H4 (cell line): ENCODE measurements around the gene BPIFA1. TPM values are rescaled to one million over a fixed set of nuclear protein-coding genes. Genes with fewer than 3 reads are reported as not detected.

Experiments used
- DNase-seq: peaks from one replicate; pipeline ENCODE4 v3.0.0-alpha.2; 2015; ENCODE audit warnings: low spot score
- total RNA-seq: library from RNA; depleted of rRNA; stranded (reverse); fragments of >200 nt; shearing (Covaris generic); gene quantifications from 2 replicates; pipeline ENCODE4 v1.2.3, GENCODE V29; 2014; rRNA removed

Gene BPIFA1
- not detected in 2 replicates for total RNA-seq

DNA sequence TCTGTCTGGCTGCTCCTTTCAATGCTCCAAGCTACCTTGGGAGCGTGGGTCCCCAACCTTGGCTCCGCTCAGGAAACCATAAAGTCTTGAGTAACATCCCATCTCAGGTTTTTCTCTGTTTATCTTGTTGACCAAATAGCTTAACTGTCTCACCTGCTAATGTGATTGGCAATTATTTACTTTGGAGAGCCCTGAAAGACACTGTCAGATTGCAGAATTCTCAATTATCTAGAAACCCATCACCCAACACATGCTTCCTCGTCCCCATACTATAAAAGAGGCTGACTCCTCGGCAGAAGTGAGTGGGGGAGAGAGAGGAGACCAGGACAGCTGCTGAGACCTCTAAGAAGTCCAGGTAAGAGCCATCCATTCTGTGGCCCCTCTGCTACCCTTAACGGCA lies at the start of gene BPIFA1:
BPIFA1 (plus strand) TSS at position 301 of the 400 bp plus-strand sequence. CDS start 1,716 bp downstream, outside the sequence.
- DNase-seq, result no peak

DNA sequence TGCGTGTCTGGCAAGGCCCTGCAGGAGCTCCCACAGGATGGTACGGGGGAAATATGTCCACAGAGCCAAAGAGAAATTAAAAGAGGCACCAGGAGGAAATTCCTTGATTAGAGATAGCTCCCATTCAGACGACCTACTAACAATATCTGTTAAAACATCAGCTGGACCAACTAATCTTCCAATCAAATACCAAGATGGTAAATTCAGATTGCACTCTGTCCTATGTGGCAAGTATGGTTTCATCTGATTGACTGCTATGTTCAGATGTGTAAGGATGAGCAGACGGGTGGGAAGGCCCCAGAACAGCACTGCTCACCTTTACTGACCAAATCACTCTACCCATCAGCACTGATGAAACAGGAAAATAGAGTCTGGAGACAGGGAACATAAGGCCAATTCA lies 48.3 kb upstream of the BPIFA1 start:
- no peak for DNase-seq

DNA sequence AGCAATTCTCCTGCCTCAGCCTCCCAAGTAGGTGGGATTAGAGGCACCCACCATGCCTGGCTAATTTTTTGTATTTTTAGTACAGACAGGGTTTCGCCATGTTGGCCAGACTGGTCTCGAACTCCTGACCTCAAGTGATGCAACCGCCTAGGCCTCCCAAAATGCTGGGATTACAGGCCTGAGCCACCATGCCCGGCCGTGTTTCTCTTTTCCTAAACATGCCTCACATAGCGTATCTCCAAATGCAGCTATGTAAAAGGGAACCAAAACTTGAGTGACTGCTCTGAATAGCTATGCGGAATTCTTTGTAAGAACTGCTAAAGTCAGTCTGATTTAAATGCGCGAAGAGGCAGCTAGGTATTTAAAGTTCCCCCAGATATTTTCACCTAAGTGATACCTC lies 47.4 kb upstream of the BPIFA1 start:
- no peak for DNase-seq

DNA sequence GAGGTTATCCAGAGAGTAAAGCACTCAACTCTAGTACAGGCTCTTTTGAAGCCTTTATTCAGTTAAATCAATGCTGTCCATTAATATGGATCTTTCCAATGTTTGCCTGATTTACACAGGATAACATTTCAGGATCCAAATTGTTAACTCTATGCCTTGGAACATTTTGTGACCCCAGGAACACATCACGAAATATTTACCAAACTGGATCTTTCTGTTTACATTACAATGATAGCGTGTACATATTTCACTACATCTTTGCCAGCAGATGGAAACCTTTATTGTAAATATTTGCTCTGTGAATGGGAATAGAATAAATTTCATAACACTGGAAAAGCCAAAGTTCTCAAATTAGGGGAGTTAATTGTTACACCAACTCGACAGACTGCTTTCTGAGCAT lies 44.3 kb upstream of the BPIFA1 start:
- DNase-seq, result no peak

DNA sequence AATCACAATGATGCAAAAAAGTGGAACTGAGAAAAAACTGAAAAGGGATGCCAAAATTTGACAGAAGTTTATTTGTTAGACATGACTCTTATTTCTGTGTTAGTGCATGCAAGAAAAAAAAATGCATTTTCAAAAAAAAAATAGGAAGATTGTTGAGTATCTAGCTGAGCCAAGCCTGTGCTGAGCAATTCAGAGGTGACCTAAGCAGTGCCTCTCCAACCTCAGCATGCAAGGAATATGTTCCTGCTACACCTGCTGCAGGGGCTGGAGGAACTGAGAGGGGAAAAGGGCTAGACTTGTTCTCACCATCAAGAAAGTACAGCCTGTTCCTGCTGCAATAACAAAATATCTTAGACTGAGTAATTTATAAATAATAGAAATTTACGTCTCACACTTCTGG lies 43.8 kb upstream of the BPIFA1 start:
- no peak for DNase-seq

DNA sequence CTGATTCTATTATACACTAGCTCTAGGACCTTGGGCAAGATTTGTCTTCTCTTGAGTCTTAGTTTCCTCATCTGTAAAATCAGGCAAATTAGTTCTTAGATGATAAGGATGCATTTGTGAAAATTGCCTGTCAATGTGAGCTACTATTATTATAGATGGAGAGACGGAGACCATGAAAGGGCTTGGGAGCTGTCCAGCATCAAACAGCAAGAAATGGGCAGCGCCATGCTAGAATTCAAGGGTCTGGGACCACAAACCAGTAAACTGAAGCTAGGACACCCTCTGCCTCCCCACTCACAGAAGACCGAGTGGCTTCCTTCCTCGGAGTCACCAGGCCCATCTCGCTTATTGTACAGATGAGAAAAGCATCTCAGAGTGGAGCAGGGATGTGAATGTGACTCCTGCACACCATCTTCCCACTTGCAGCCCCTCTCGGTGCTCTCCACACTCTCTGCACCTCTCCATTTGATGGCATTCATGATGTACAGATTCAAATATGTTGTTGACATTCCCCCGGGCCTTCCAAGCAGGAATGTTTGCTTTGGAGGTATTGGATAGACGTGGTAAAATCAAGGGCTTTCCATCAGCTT lies 42.8 kb upstream of the BPIFA1 start:
- no peak for DNase-seq

DNA sequence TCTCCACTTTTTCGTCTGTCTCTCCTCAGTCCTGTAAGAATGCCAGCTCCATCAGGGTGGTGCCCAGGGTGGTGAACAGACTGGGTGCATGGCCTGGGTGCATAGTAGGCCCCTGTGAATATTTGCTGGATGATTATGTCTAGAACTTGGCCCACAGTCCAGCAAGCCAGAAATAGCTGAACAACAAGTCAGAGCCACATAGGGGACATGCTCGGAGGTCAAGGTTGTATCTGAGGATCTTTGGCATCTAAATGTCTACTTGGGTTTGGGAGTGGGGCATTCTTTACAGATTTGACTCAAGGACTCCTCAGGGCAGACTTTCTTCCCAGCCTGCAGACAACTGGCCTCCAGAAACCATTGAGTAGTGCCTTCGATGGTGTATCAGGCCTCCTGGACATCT lies 36.8 kb upstream of the BPIFA1 start:
- DNase-seq, result no peak

DNA sequence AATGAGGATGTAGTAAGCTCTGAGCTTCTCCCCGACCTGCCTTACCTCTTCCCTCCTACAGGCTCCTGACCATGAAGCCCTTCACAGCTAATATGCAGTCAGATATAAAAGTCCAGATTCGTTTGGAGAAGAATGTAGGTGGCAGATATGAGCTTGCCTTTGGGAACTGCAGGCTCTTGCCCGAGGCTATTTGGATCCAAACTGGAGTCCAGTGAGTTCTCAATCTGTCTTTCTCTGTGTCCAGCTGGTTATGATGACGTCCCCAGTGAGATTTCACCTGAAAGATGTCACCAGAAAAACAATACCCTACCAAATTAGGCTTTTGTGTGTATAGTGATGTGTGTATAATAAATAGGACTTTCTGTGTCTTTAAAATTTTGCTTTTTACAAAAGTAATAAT lies 33.3 kb upstream of the BPIFA1 start:
- DNase-seq, result no peak

DNA sequence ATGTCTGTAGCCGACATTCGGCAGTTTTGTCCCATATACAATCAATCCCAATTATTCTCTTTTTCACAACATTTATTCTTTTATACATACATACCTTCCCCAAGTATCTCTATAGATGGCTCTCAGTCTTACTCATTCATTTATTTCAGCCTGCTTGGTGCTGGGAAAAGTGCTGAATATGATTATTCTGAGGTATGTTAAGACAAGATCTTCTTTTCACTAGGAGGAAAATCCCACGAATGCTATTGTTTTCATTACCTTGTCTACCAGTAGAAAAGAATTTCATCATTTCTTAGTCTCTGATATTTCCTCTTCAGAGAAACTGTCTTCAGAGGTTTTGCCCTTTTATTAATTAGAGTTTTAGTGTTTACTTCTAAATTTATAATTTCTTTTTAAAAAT lies 32.4 kb upstream of the BPIFA1 start:
- no peak for DNase-seq

DNA sequence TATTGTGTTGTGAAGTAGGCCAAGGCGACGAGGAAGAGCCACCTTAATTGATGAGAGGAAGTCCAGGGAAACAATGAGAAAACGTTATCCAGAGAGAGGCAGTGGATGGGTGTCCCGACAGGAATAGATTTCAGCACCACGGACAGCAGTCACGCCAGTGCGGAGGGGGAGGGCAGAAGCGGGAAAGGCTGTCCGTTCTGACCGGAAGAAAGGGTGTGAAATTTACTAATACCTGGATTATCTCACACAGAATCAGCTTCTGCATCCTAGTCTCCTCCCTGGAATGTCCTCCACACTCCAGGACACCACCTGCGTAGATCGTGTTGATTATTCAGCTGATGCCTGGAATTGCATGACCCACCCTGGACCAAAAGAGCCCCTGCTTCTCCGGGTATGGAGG lies 26.0 kb upstream of the BPIFA1 start:
- peak; percentile 40 for DNase-seq

DNA sequence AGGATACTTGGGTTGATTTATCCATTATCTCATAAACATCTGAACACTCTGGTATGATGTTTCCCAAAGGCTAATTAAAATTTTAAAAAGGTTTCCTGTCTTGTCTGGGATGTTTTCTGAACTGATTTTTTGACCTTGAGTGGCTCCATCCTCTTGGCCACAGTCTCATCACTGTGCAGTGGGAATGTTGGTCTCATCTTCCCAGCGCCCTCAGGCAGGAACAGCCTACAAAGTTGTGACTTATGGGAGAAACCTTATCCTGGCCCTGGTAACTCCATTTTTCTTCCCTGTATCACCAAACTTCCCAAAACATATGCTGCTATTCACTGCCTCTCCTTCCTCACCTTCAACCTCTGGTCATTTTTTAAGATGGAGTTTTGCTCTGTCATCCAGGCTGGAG lies 25.4 kb upstream of the BPIFA1 start:
- no peak for DNase-seq

DNA sequence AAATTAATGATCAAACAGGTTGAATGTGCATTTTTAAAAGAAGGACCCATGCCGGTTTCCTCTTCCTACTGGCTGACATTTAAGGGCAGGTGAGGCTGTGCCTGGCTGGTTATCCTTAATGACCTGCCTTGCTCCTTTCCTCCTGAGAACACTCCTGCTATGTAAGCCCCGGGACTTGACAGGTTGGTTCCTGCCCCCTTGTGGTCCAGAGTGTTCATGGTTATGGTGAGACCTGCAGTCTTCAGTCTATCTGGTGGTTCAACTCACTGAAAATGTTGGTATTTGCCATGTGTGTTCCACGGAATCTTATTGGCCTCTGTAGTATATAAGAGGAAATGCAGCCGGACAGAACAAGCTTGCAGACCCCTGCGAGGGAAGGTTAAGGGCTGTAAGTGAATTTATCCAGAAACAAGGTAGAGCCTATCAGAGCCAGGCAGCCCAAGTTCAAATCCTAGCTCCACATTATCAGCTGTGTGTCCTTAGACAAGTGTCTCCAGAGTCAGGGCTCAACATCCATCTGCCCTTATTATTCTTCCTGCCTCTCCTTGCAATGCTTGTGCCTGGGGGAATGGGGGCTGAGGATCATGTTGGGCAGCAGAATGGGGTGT lies 23.9 kb upstream of the BPIFA1 start:
- peak; percentile 27 for DNase-seq

DNA sequence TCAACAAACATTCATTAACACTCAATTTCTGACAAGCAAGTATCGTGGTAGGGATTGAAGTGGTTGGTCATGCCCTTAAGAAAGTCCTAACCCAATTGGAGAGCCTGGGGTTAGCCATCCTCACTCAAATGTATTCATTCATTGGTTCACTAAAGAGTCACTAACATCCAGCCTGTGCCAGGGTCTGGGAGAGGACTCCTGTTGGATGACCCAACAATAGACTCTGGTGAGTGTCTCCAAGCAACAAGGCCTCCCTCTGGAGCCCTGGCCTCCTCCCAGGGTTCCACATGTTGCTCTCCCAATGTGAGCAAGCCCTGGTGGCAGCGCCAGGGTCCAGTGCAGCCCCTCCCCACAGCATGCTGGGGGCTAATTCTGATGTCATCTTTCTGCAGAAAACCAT lies 18.7 kb upstream of the BPIFA1 start, which contains the start of gene BPIFA3:
BPIFA3 (plus strand) TSS at position 301 of the 400 bp plus-strand sequence. CDS start 185 bp downstream, outside the sequence.
- no peak for DNase-seq

DNA sequence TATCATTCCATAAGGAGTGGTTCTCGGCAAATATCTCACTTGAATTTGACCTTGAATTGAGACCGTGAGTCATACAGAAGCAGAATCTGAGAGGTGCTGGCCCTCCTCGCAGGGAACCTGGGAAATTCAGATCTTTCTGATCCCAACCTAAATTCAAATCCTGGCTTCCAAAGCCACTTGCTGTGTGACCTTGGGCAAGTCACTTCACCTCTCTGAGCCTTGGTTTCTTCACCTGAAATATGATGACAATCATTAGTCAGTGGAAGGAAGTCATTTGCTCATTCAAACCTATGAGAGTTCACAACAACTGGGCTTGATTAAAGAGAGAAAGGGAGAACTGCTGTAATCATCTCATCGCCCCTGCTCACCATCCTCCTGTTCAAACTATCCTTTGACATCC lies 11.4 kb upstream of the BPIFA1 start:
- no peak for DNase-seq

DNA sequence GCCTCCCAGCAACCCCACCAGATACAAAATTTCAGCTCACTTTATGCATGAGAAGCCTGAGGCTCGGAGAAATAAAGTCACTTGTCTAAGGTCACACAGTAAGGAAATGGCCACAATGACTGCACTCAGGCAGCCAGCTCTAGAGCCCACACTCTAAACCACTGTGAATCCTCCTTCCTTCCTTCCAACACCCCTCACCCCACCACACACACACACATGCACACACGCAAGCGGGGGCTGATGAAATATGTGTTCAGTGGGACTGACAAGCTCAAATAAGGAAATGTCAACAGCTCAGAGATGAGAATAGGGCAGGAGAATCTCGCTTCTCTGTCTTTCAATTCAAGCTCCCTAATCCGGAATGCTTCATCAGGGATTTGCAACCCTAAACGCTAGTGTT lies 6.0 kb upstream of the BPIFA1 start:
- no peak for DNase-seq

DNA sequence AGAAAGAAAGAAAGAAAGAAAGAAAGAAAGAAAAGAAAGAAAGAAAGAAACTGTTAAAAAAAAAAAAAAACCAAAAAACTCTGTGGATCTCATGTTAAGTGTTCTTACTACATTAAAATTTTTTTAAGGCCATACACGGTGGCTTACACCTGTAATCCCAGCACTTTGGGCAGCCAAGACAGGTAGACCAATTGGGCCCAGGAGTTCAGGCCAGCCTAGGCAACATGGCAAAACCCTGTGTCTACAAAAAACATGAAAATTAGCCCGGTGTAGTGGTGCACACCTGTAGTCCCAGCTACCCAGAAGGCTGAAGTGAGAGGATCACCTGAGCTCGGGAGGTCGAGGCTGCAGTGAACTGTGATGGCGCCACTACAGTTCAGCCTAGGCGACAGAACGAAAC lies 4.6 kb upstream of the BPIFA1 start:
- no peak for DNase-seq

DNA sequence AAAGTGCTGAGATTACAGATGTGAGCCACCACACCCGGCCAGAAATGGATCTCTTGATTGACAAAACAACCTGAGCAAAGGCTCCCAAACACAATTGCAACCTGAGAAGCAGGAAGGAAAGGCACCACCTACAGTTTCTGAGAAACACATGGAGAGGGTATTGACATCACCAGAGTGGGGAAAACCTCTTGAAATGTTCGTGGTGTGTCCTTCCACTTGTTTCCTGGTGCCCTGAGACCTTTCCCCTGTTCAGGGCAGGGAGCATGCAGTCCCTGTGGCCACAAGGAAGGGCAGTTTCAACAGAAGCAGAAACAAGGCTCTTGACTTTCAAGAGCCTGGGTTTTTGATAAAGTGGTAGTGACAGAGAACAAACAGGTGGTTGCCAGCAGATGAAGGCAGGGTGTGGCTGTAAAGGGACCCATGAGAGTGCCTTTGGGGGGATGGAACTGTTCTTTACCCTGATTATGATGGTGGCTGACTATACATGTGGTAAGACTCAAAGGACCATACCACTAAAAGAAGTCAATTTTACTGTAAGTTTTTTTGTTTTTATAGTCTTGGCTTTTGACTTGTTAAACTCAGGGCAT lies 3.2 kb upstream of the BPIFA1 start:
- DNase-seq, result no peak

DNA sequence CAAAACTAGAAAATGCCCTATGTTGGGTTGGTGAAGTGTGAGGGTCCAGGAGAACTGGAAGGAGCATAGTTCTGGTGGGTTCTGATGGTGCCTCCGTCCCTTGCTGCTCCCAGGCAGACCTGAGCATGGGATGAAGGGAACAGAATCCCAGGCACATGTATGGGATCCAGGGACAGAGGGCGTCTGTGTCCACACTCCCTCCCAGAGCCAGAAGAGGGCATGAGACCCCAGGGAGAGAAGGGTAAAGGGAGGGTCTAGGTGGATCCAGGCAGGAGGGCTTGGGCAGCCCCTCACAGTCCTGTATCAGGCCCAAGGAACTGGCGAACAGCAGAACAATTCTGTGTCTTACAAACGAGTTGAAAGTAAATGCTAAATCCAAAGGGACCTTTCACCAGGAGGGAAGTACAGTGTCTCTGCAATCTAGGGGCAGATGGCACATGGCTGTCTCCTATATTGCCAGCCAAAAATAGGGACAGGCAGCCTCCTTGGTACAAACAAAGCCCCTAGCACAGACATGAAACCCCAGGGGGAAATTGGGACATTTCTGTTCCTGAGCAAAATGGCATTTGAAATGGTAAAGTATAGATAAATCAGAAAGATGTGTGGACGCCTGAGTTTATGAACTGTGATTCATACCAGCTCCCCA lies 2.5 kb upstream of the BPIFA1 start:
- DNase-seq, result no peak

DNA sequence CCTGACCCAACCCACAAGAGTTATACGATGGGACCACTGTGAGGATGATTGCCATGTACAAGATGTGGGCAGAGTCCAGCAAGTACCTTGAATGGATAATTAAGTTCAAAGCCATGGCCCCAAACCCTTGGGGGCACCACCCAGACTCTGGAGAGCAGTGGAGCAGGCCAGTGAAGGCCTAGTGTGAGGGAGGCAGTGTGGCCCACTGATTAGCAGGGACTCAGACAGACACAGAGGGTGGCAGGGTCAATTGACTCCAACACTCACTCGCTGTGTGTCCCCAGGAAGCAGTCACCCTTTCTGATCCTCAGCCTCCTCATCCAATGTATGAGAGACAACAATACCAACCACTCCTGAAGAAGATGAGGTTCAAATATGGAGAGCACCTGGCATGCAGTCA lies 1.7 kb upstream of the BPIFA1 start:
- no peak for DNase-seq

DNA sequence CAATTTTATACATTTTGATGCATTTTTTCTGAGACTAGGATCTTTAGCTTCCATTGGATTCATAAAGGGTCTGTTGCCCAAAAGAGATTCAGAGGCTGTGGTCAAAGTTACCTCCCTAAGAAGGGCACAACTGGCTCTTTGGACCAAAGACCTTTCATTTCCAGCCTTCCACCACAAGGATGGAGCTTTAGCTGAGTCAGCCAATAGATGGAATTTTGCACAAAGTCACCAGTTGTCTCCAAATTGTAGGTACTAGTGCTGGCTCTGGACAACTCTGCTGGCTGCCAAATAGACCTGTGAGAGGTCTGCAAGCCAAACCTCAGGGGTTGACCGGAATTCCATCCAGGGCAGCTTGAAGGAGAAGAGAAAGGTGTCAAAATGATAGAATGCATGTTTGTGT lies 555 bp downstream of the BPIFA1 start:
- no peak for DNase-seq

DNA sequence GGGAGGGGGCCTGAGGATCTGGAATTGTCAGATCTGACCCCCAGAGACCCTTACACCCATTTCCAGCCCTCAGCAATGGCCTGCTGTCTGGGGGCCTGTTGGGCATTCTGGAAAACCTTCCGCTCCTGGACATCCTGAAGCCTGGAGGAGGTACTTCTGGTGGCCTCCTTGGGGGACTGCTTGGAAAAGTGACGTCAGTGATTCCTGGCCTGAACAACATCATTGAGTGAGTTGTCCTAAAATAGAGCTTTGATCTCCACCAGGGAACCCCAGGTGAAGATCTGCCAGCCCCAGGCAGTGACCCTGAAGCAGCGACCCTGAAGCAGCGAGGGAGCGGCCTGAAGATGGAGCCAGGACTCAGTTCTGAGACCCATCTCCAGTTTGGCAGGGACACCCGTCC lies 2.2 kb downstream of the BPIFA1 start:
- no peak for DNase-seq

DNA sequence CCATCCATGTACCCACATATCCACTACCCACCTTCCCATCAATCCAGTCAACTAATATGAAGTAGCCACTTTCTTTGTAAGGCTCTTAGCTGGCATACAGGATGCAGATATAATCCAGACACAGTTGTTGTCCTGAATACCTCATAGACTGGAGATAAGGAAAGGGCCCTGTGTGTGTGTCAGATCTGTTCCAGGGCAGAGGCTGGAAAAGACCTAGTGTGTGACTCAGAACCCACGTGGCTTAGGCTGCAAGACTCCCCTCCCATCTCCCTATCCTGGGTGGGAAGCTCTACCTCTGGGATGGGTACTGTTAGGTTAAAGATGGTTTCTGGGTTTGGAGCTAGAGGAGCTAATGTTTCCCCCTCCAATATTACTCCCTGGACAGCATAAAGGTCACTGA lies 3.6 kb downstream of the BPIFA1 start:
- no peak for DNase-seq
